GM19035 (cell line): ENCODE data around the gene NEU2.
"Not testable (repeated sequence)": the region's sequence is repeated elsewhere in the genome, so short reads cannot be mapped to it uniquely, and the experiment has no call there.

Source experiments
- ATAC-seq: cut with Tn5 transposase; IDR thresholded peaks from one replicate; pipeline ENCODE4 v1.9.1; 2021; ENCODE audit not compliant: unreplicated experiment

Gene NEU2

DNA sequence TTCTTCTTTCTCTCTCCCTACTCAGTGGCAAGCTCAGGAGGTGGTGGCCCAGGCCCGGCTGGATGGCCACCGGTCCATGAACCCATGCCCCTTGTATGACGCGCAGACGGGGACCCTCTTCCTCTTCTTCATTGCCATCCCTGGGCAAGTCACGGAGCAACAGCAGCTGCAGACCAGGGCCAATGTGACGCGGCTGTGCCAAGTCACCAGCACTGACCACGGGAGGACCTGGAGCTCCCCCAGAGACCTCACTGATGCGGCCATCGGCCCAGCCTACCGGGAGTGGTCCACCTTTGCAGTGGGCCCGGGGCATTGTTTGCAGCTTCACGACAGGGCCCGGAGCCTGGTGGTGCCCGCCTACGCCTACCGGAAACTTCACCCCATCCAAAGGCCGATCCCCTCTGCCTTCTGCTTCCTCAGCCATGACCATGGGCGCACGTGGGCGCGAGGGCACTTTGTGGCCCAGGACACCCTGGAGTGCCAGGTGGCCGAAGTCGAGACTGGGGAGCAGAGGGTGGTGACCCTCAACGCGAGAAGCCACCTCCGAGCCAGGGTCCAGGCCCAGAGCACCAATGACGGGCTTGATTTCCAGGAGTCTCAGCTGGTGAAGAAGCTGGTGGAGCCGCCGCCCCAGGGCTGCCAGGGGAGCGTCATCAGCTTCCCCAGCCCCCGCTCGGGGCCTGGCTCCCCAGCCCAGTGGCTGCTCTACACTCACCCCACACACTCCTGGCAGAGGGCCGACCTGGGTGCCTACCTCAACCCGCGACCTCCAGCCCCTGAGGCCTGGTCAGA lies 1.8 kb downstream of the NEU2 start:
- no peak for ATAC-seq

DNA sequence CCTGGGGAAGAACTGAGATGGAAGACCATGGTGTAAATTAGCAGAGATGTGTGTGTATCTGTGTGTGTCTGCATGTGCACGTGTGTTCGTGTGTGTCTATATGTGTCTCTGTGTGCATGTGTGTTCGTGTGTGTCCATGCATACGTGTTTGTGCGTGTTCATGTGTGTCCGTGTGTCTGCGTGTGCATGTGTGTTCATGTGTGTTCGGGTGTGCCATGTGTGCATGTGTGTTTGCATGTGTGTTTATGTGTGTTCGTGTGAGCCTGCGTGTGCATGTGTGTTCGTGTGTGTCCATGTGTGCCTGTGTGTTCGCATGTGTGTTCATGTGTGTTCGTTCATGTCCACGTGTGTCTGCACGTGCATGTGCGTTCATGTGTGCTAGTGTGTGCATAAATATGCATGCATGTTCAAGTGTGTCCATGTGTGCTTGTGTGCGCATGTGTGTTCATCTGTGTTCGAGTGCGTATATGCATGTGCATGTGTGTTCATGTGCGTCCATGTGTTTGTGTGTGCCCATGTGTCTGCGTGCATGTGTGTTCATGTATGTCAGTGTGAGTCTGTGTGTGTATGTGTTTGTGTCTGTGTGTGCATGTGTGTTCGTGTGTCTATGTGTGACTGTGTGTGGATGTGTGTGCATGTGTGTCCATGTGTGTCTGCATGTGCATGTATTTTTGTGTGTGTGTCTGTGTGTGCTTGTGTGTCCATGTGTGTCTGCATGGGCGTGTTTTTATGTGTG lies 3.1 kb downstream of the NEU2 start:
- ATAC-seq: no peak

DNA sequence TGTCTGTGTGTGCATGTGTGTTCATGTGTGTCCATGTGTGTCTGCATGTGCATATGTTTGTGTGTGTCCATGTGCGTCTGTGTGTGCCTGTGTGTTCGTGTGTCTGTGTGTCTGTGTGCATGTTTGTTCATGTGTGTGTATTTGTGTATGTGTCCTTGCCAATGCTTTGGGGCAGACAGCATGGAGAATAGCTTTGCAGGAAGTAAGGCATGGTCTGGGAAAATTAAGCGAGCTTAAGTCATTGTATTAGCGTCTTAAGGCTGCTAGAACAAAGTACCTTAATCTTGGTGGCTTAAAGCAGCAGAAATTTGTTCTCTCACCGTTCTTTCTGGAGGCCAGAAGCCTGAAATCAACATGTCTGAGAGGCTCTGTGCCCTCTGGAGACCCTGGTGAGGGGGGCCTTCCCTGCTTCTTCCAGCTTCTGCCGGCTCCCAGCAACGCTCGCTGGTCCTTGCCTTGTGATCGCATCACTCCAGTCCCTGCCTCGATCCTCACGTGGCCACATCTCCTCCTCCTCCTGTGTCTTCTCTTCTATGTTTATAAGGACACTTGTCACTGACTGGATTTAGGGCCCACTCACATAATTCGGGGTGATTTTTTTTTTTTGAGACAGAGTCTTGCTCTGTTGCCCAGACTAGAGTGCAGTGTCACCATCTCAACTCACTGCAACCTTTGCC lies 3.8 kb downstream of the NEU2 start:
- no peak for ATAC-seq

DNA sequence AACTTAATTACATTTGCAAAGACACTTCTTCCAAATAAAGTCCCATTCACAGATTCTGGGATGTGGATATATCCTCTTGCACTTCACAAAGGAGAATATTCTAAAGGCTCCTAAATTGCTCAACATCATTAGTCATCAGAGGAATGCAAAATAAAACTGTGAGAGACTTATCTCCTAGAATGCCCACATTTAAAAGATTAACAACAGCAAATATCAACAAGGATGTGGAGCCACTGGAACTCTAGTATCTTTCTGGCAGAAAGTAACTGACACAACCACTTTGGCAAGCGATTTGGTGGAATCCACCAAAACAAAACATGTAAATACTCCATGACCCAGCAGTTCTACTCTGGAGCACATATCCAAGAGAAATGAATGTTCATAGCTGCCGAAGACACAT lies 4.6 kb downstream of the NEU2 start:
- no peak for ATAC-seq

DNA sequence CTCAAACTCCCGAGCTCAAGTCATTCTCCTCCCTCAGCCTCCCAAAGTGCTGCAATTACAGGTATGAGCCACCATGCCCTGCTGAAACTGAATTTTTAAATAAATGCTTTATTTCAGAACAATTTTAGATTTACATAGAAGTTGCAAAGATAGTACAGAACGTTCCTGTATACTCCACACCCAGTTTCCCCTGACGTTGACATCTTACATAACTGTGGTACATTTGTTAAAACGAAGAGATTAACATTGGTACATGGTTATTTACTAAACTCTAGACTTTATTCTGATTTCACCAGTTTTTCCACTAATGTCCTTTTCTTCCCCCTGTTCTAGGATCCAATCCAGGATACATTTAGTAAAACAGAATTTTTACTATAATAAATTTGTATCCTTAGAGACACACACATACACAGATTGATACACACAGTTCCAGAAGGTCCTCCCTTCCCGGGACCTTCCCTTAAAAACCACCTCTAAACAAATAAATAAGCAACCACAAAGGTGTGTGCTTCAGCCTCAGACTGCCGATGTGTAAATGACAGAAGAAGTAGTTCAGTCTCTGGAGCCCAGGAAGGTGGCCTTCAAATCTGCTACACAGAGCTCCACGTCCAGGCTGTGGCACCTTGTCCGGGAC lies 6.9 kb downstream of the NEU2 start:
- ATAC-seq: no peak

GRCh38 chr2:233039846-233040530 lies 7.5 kb downstream of the NEU2 start:
- no peak for ATAC-seq

- no peak for ATAC-seq
Observed at GRCh38 chr2:233040571-233040970, 8.1 kb downstream of the NEU2 start.

- ATAC-seq: no peak
Observed at GRCh38 chr2:233041722-233042323, 9.4 kb downstream of the NEU2 start.

DNA sequence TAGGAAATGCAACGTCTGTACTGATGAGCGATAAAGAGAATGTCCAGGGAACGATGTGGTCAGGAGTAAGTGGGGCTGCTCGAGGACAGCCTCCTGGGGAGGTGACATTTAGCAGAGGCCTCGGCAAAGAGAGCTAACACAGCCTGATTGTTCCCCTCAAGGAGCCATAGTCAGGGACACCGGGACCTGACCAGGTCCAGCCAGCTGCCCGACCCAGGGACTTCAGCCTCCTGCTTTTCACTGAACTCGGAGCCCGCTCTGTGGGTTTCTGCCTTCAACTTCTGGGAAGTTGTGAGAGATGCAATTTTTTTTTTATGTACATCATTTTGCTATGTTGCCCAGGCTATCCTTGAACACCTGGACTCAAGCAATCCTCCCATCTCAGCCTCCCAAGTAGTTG lies 10.1 kb downstream of the NEU2 start:
- ATAC-seq: no peak

GRCh38 chr2:233044974-233045605 lies 12.6 kb downstream of the NEU2 start:
- ATAC-seq: no peak

DNA sequence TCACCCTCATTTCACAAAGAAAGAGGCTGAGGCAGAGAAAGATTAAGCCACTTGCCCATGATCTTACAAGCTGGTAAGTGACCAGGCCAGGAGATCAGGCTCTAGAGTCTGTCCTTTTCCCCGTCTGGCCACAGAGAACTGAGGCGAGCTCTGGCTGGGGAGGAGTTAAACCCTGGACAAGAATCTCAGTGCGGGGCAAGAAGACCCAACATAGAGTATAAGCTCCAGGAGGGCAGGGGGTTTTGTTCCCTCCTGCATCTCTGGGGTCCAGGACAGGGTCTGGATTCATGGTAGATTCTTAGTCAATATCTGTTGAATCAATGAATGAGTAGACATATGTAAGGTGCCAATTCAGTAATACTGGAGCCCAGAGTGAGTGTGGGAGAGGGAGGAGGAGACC lies 14.7 kb downstream of the NEU2 start:
- no peak for ATAC-seq

GRCh38 chr2:233047667-233048066 lies 15.2 kb downstream of the NEU2 start:
- no peak for ATAC-seq

DNA sequence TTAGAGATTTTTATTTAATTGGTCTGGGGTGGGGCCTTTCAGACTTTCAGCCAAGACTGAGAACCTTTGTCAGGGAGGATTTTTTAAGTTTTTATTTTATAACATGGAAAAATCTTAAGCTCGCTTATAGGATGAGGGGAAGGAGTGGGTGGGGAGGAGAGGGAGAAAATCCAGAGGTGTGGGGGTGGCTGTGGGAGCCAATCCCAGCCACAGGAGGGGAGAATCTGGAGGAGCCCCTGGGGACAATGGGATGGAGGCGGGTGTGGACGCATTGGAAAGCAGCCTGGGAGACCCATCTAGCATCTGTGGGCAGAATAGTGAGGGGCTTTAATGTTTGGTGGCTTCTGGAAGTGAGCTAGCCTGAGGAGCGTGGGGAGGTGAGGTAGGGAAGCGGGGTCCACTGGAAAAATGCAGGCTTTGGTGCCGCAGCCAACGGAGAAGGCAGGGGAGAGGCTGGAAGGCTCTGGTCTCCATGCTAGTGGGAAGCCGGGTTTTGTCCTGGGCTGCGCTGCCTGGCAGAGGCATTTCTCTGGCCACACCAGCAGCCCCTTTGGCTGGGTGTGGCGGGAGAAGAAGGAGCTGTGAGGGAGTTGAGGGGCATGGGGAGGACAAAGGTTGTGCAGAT lies 16.2 kb downstream of the NEU2 start:
- ATAC-seq: no peak

GRCh38 chr2:233049194-233049761 lies 16.8 kb downstream of the NEU2 start:
- ATAC-seq: no peak

DNA sequence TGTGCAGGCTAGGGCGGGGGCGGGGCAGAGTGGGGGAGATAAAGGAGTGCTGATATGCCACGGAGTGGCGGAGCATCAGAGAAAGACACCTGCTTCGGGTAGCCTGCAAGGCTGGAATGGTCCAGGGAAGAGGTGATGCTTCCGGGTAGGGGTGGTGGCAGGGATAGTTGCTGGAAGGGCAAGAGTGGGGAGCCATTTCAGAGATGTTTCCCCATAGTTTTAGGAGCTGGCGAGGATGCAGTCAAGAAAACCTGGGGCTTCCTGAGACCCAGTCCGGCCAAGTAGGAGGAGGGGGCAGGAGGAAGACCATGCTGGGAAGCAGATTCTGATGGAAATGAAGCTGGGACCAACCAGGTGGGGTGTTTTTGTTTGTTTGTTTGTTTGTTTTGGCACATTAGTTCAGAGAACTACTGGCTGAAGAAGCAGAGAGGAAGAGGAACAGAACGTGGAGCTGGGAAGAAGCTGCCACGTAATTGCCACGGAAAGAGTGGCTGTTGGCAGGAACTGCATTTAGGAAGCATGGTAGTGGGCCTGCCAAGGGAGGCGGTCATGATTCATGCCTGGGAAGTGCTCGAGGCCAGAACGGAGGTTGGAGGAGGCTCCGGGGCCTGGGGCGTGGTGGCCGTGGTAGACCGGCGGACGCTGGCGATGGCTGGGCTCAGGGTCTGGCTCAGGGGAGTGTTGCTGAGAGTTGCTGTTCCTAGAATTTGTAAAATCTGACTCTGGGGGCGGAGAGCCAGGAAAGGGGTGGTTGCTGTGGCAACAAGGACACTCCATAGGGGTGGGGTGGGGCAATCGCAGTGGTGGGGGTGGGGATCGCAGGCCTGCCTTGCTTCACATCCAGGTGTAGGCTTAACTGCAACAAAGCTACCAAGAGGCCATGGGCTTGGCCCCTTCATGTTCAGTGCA lies 19.0 kb downstream of the NEU2 start:
- no peak for ATAC-seq

GRCh38 chr2:233052517-233052916 lies 20.0 kb downstream of the NEU2 start:
- not testable (repeated sequence) for ATAC-seq

DNA sequence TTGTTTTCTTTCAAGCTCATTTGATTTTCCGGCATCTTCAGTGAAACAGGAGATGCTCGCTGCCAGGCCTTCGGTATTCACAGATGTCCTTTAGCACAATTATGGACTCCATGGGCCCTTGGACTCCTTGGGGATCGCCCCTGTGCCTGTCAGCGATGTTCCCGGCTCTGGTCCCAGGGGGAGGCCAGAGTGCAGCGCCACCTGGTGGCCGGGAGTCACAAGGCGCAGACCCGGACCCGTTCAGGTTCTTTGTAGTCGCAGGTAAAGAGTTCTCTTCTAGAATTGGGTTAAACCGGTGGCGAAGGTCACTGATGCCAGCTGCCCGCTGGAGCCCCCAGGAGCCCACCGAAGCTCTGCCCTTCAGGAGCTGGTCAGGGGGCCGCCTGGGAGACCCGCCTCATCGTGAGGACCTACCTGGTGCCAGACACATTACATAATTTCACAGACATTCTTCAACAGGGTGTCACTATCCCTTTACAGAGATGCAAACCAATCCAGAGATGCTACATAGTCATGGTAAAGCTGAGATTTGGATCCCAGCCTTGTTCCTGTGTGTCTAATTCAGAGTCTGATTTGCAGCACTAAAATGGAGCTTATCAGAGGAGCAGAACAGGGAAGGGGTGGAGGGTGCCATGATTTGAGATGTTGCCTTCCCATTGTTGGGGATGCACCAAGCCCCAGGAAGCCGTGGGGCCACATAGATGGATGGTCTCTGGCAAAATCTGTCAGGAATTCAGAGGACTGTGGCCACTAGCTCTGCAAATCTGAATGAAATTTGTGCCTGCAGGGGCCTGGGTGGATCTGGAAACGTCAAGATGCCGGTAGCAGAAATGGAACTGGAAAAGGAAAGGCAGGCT lies 21.7 kb downstream of the NEU2 start:
- no peak for ATAC-seq
